ENCODE data around the gene STAT1. TPM values are rescaled to one million over a fixed set of nuclear protein-coding genes. Genes with fewer than 3 reads are reported as not detected.

Gene STAT1
- total RNA-seq (2013; cell fraction: nucleolus; rRNA removed): 234 and 236 TPM in 2 replicates
- 266 and 304 TPM in 2 replicates for total RNA-seq (2014; rRNA removed)
- total RNA-seq (2014; rRNA removed; fragmentation: Illumina TruSeq; extraction: Trizol): 249 and 277 TPM in 2 replicates
- 309 and 336 TPM in 2 replicates for total RNA-seq (2021)
- 185 TPM for polyA plus RNA-seq (2011; ENCODE audit: low read depth)
- 398 and 422 TPM in 2 replicates for polyA plus RNA-seq (2011; rRNA removed)
- 272 and 306 TPM in 2 replicates for polyA plus RNA-seq (2011; cell fraction: cytosol; rRNA removed)
- 395 and 414 TPM in 2 replicates for polyA plus RNA-seq (2011; cell fraction: nucleus; rRNA removed)
- 237 and 268 TPM in 2 replicates for polyA plus RNA-seq (2012)
- 337 and 410 TPM in 2 replicates for polyA plus RNA-seq (2014; fragmentation: Illumina TruSeq; extraction: Trizol)
- polyA plus RNA-seq (2014; fragmentation: Nextera tagmentation; extraction: Ambion mirVana): 100 to 1,000 TPM in 1 of 2 experiments, 10 to 100 TPM in 1; 81.8 to 102 TPM
- 243 and 305 TPM in 2 replicates for polyA plus RNA-seq (2014; rRNA removed)
- 100 to 1,000 TPM; 318 to 326 TPM for polyA plus RNA-seq (2016; fragmentation: Nextera tagmentation; extraction: Ambion mirVana)
- polyA minus RNA-seq (2011; rRNA and poly(A)+ RNA removed): 452 and 493 TPM in 2 replicates
- polyA minus RNA-seq (2011; cell fraction: cytosol; rRNA and poly(A)+ RNA removed): 179 and 200 TPM in 2 replicates
- polyA minus RNA-seq (2011; cell fraction: nucleus; rRNA and poly(A)+ RNA removed): 391 and 520 TPM in 2 replicates
- percentile 100 among the genes with signal in this experiment for Bru-seq, nascent RNA
- percentile 99 among the genes with signal in this experiment for BruChase-seq, experiment 1, labeled RNA remaining after a 6-hour chase
- BruChase-seq, experiment 2, labeled RNA remaining after a 2-hour chase: percentile 98 among the genes with signal in this experiment
- long read RNA-seq, experiment 1, full-length matches to known transcripts: 138 of 188 reads
- long read RNA-seq, experiment 1, partial matches to known transcripts: 25 of 188 reads
- long read RNA-seq, experiment 1, other reads (novel, unspliced or antisense): 25 of 188 reads
- long read RNA-seq, experiment 2, full-length matches to known transcripts: 1,321 of 1,872 reads
- long read RNA-seq, experiment 2, partial matches to known transcripts: 402 of 1,872 reads
- long read RNA-seq, experiment 2, other reads (novel, unspliced or antisense): 149 of 1,872 reads

GRCh38 chr2:191013932-191014652 is at the start of gene STAT1:
Gene STAT1, minus strand, starts transcription at chr2:191014171. Its CDS starts 4,168 bp downstream, at chr2:191010003.
- SMC1A ChIA-PET (ENCODE audit: uncharacterized antibody, unreplicated experiment): interaction anchor here (1.0 to 3.4 kb wide), 10 partner anchors 9 to 164 kb away, joined by 3 to 17 read pairs (median 5); no protein-coding TSS in a partner anchor
- H2AFZ ChIP-seq (ENCODE audit: control insufficient read depth, low read depth, low read length): no peak within 1 kb of the TSS
- no peak for FAIRE-seq
- TF ChIP-seq CUX1 (IDR thresholded peaks at IDR 0.05; ENCODE audit: insufficient replicate concordance, low read depth, low read length) (no peak), NR2C1 (IDR thresholded peaks at IDR 0.05) (0 out of 2 replicates have a peak, but pooled peaks have one; percentile 37), PAX8 (IDR thresholded peaks at IDR 0.05) (no peak), CBX3 (IDR thresholded peaks at IDR 0.05; ENCODE audit: borderline replicate concordance, low read depth) (no peak), SMC3 (IDR thresholded peaks at IDR 0.05; ENCODE audit: borderline replicate concordance, low read length) (peak; percentile 24; the same call in 1 of the 2 replicates), SREBF1 (IDR thresholded peaks at IDR 0.05; ENCODE audit: low read length) (no peak)
- TF ChIP-seq, protein P1, sequence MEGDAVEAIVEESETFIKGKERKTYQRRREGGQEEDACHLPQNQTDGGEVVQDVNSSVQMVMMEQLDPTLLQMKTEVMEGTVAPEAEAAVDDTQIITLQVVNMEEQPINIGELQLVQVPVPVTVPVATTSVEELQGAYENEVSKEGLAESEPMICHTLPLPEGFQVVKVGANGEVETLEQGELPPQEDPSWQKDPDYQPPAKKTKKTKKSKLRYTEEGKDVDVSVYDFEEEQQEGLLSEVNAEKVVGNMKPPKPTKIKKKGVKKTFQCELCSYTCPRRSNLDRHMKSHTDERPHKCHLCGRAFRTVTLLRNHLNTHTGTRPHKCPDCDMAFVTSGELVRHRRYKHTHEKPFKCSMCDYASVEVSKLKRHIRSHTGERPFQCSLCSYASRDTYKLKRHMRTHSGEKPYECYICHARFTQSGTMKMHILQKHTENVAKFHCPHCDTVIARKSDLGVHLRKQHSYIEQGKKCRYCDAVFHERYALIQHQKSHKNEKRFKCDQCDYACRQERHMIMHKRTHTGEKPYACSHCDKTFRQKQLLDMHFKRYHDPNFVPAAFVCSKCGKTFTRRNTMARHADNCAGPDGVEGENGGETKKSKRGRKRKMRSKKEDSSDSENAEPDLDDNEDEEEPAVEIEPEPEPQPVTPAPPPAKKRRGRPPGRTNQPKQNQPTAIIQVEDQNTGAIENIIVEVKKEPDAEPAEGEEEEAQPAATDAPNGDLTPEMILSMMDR (IDR thresholded peaks at IDR 0.05 in 2 of 3, conservative IDR thresholded peaks at IDR 0.05 in 1 of 3; ENCODE audit: control insufficient read depth in 2 of 3, extremely low read depth in 1 of 3, insufficient read depth in 1 of 3, low read depth in 3 of 3, low read length in 3 of 3): peak in 1 of 3 experiments; percentile 1; a peak in 1 of 6 replicates
- TF ChIP-seq, protein P2, sequence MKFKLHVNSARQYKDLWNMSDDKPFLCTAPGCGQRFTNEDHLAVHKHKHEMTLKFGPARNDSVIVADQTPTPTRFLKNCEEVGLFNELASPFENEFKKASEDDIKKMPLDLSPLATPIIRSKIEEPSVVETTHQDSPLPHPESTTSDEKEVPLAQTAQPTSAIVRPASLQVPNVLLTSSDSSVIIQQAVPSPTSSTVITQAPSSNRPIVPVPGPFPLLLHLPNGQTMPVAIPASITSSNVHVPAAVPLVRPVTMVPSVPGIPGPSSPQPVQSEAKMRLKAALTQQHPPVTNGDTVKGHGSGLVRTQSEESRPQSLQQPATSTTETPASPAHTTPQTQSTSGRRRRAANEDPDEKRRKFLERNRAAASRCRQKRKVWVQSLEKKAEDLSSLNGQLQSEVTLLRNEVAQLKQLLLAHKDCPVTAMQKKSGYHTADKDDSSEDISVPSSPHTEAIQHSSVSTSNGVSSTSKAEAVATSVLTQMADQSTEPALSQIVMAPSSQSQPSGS (IDR thresholded peaks at IDR 0.05; ENCODE audit: low read length): 0 out of 2 replicates have a peak, but pooled peaks have one; percentile 51

More at GRCh38 chr2:191013932-191014652, at the start of gene STAT1:
- 2% methylated on average over 68 of the region's 68 CpGs for WGBS (ENCODE audit: insufficient coverage, insufficient replicate concordance, low lambda C conversion rate, missing lambda C conversion rate)
- Histone ChIP-seq H3K9me3 (replicated peaks; ENCODE audit: control insufficient read depth, insufficient read depth, low read length) (no peaks in the 10 kb centered on the region; the same call in 2 of the 3 replicates), H3K27ac (ENCODE audit: control insufficient read depth, insufficient read depth) (peak within 1 kb of the TSS; percentile 97), H3K9ac (ENCODE audit: control insufficient read depth, insufficient read depth, low read length) (peak within 1 kb of the TSS; percentile 95), H3K36me3 (ENCODE audit: control insufficient read depth in 2 of 2, insufficient read depth in 2 of 2, low read length in 1 of 2) (peaks cover 0 to 21% of the 10 kb centered on the region in 2 experiments; a peak in 3 of 4 replicates), H3K79me2 (ENCODE audit: control insufficient read depth, insufficient read depth, low read length) (peaks cover 56% of the 10 kb centered on the region), H3K4me1 (ENCODE audit: control insufficient read depth, insufficient read depth, low read length) (peaks cover 27% of the 10 kb centered on the region), H3K27me3 (replicated peaks in 1 of 2; ENCODE audit: control insufficient read depth in 2 of 2, insufficient read depth in 2 of 2, low read length in 1 of 2) (no peaks in the 10 kb centered on the region), H3K4me3 (peak within 1 kb of the TSS; percentile 92), H3K4me2 (ENCODE audit: control insufficient read depth, insufficient read depth) (peak within 1 kb of the TSS; percentile 77), H4K20me1 (ENCODE audit: control insufficient read depth, insufficient read depth) (peaks cover 6% of the 10 kb centered on the region)
- ChIA-PET CTCF (interaction anchor here (0.7 to 1.0 kb wide), 2 partner anchors 39 to 99 kb away, joined by 3 to 5 read pairs; no protein-coding TSS in a partner anchor), RAD21 (ENCODE audit: unreplicated experiment) (interaction anchor here (0.6 to 3.1 kb wide), 8 partner anchors 9 to 1216 kb away, joined by 3 to 12 read pairs (median 4); no protein-coding TSS in a partner anchor), POLR2A (interaction anchor here (0.6 to 5.7 kb wide), 5 partner anchors 8 to 132 kb away, joined by 3 to 75 read pairs (median 4); no protein-coding TSS in a partner anchor)
- DNase-seq (ENCODE audit: low read depth, low spot score) (peak; percentile 75), ATAC-seq (peak; percentile 86)
- in situ Hi-C loops (cut with MboI): no loop called here
- intact Hi-C loops (cut with micrococcal nuclease; ENCODE audit: unreplicated experiment): loop anchor here (2.0 to 5.0 kb wide), 2 partner anchors 132 to 661 kb away; partner anchors contain the start of gene GLS
- no TSS peak for BruUV-seq (replicated peaks)

All from GM12878 (cell line).